Trophoblast cell (in vitro differentiated cells and primary cell): ENCODE data around the gene PTDSS2.

Experiments
- DNase-seq, 2 donors: peaks; one replicate each; pipeline ENCODE4 v3.0.0-alpha.2; 2016
- H2AFZ ChIP-seq: 2 replicates; pipeline ENCODE4 v1.6.1; 2013; ENCODE audit warnings: low read length, moderate library complexity, mild to moderate bottlenecking; ENCODE audit not compliant: insufficient read depth, poor library complexity
- H2AK5ac ChIP-seq: 2 replicates; pipeline ENCODE4 v1.6.1; 2013; ENCODE audit warnings: mild to moderate bottlenecking, low read length
- H2BK120ac ChIP-seq: 2 replicates; pipeline ENCODE4 v1.6.1; 2013; ENCODE audit warnings: low read length, mild to moderate bottlenecking, moderate library complexity; ENCODE audit not compliant: insufficient read depth, poor library complexity
- H2BK12ac ChIP-seq: 2 replicates; pipeline ENCODE4 v1.6.1; 2013; ENCODE audit warnings: mild to moderate bottlenecking, low read length, moderate library complexity
- H2BK5ac ChIP-seq: 2 replicates; pipeline ENCODE4 v1.6.1; 2013; ENCODE audit warnings: low read length, low read depth, moderate library complexity, mild to moderate bottlenecking; ENCODE audit not compliant: poor library complexity
- H3K14ac ChIP-seq: 2 replicates; pipeline ENCODE4 v1.6.1; 2013; ENCODE audit warnings: mild to moderate bottlenecking, low read length
- H3K18ac ChIP-seq: 2 replicates; pipeline ENCODE4 v1.6.1; 2013; ENCODE audit warnings: mild to moderate bottlenecking, low read length
- H3K23ac ChIP-seq: 2 replicates; pipeline ENCODE4 v1.6.1; 2013; ENCODE audit warnings: low read length
- H3K27ac ChIP-seq: 2 replicates; pipeline ENCODE4 v1.5.1; 2013; ENCODE audit warnings: low read depth, mild to moderate bottlenecking, inconsistent platforms, low read length, moderate library complexity
- H3K27me3 ChIP-seq: 2 replicates; pipeline ENCODE4 v1.6.1; 2013; ENCODE audit warnings: inconsistent platforms, mild to moderate bottlenecking, low read length, moderate library complexity; ENCODE audit not compliant: insufficient read depth
- H3K36me3 ChIP-seq, 2 experiments: 1 replicate in 1 of 2; 2 replicates in 1 of 2; pipeline ENCODE4 v1.6.1; 2013; ENCODE audit warnings: low read length in 2 of 2, mild to moderate bottlenecking in 2 of 2, moderate library complexity in 1 of 2; ENCODE audit not compliant: insufficient read depth in 2 of 2, control insufficient read depth in 1 of 2
- H3K4ac ChIP-seq: 2 replicates; pipeline ENCODE4 v1.6.1; 2013; ENCODE audit warnings: low read depth, mild to moderate bottlenecking, low read length, moderate library complexity
- H3K4me1 ChIP-seq, 2 experiments: 1 replicate in 1 of 2; 2 replicates in 1 of 2; pipeline ENCODE4 v1.6.1; 2013; ENCODE audit warnings: low read length in 2 of 2, mild to moderate bottlenecking in 2 of 2, moderate library complexity in 1 of 2; ENCODE audit not compliant: insufficient read depth in 2 of 2, control insufficient read depth in 1 of 2
- H3K4me2 ChIP-seq: 2 replicates; pipeline ENCODE4 v1.6.1; 2013; ENCODE audit warnings: inconsistent platforms, mild to moderate bottlenecking, low read length, moderate library complexity
- H3K4me3 ChIP-seq: 2 replicates; pipeline ENCODE4 v1.5.1; 2013; ENCODE audit warnings: mild to moderate bottlenecking, low read depth, low read length, inconsistent platforms
- H3K79me1 ChIP-seq: one replicate; pipeline ENCODE4 v1.6.1; 2013; ENCODE audit warnings: low read length
- H3K79me2 ChIP-seq: 2 replicates; pipeline ENCODE4 v1.6.1; 2013; ENCODE audit warnings: low read length, mild to moderate bottlenecking; ENCODE audit not compliant: control insufficient read depth, insufficient read depth, poor library complexity
- H3K9ac ChIP-seq: 2 replicates; pipeline ENCODE4 v1.6.1; 2013; ENCODE audit warnings: mild to moderate bottlenecking, low read length
- H3K9me3 ChIP-seq: 2 replicates; pipeline ENCODE4 v1.6.1; 2013; ENCODE audit warnings: low read depth, mild to moderate bottlenecking, control low read depth, inconsistent platforms, low read length; ENCODE audit not compliant: insufficient read depth
- H4K12ac ChIP-seq: 2 replicates; pipeline ENCODE4 v1.6.1; 2013; ENCODE audit warnings: low read depth, mild to moderate bottlenecking, low read length, moderate library complexity
- H4K8ac ChIP-seq: 2 replicates; pipeline ENCODE4 v1.6.1; 2013; ENCODE audit warnings: low read depth, mild to moderate bottlenecking, low read length, moderate library complexity
- H4K91ac ChIP-seq: one replicate; pipeline ENCODE4 v1.6.1; 2013; ENCODE audit warnings: low read depth, mild to moderate bottlenecking, low read length, moderate library complexity
- WGBS: extraction: QIAGEN DNeasy Blood & Tissue Kit; methylation state at CpG from one replicate; pipeline ENCODE4 v1.1.7; 2013; ENCODE audit warnings: missing lambda C conversion rate; ENCODE audit not compliant: insufficient read length, insufficient coverage; ENCODE audit errors: extremely low coverage; 5-methylcytosine and 5-hydroxymethylcytosine counted together

Gene PTDSS2

GRCh38 chr11:437228-437870 lies 12.7 kb upstream of the PTDSS2 start:
- H3K36me3 ChIP-seq = peaks cover 0 to 3% of the 10 kb centered on the region in 2 experiments
- H4K12ac ChIP-seq = no peak overlapping the region
- peaks cover 5% of the 10 kb centered on the region for H3K9me3 ChIP-seq
- H3K18ac ChIP-seq = no peak overlapping the region
- no peak overlapping the region for H3K9ac ChIP-seq
- H3K4me2 ChIP-seq = no peak overlapping the region
- H2BK12ac ChIP-seq = no peak overlapping the region
- no peak overlapping the region for H4K91ac ChIP-seq
- no peak overlapping the region for H3K23ac ChIP-seq
- H3K14ac ChIP-seq = no peak overlapping the region
- no peaks in the 10 kb centered on the region for H3K79me2 ChIP-seq
- peaks cover 2 to 3% of the 10 kb centered on the region in 2 experiments for H3K4me1 ChIP-seq
- no peaks in the 10 kb centered on the region for H3K27me3 ChIP-seq
- no peak overlapping the region for H2AK5ac ChIP-seq
- no peak overlapping the region for H2BK5ac ChIP-seq
- no peak overlapping the region for H4K8ac ChIP-seq
- no peak for DNase-seq
- H3K27ac ChIP-seq = no peak overlapping the region
- H2BK120ac ChIP-seq = no peak overlapping the region
- WGBS = no CpG with 5 or more reads among the region's 17 CpGs
- no peak overlapping the region for H3K4ac ChIP-seq
- H3K4me3 ChIP-seq = no peak overlapping the region
- peaks cover 3% of the 10 kb centered on the region for H3K79me1 ChIP-seq
- no peak overlapping the region for H2AFZ ChIP-seq

- Histone ChIP-seq H4K91ac (no peak overlapping the region), H3K9me3 (peaks cover 5% of the 10 kb centered on the region), H3K23ac (no peak overlapping the region), H3K36me3 (no peaks in the 10 kb centered on the region), H2AFZ (no peak overlapping the region), H3K18ac (no peak overlapping the region), H4K12ac (no peak overlapping the region), H3K27me3 (no peaks in the 10 kb centered on the region), H2AK5ac (no peak overlapping the region), H3K4me3 (no peak overlapping the region), H3K79me2 (no peaks in the 10 kb centered on the region), H2BK120ac (no peak overlapping the region), H3K27ac (no peak overlapping the region), H2BK5ac (no peak overlapping the region), H3K4ac (no peak overlapping the region), H3K9ac (no peak overlapping the region), H3K79me1 (peaks cover 3% of the 10 kb centered on the region), H2BK12ac (no peak overlapping the region), H3K4me1 (peaks cover 2 to 3% of the 10 kb centered on the region in 2 experiments), H4K8ac (no peak overlapping the region), H3K14ac (no peak overlapping the region), H3K4me2 (no peak overlapping the region)
- DNase-seq = no peak
- no CpG with 5 or more reads among the region's 21 CpGs for WGBS
Measured at GRCh38 chr11:438101-438844, 11.8 kb upstream of the PTDSS2 start.

DNA sequence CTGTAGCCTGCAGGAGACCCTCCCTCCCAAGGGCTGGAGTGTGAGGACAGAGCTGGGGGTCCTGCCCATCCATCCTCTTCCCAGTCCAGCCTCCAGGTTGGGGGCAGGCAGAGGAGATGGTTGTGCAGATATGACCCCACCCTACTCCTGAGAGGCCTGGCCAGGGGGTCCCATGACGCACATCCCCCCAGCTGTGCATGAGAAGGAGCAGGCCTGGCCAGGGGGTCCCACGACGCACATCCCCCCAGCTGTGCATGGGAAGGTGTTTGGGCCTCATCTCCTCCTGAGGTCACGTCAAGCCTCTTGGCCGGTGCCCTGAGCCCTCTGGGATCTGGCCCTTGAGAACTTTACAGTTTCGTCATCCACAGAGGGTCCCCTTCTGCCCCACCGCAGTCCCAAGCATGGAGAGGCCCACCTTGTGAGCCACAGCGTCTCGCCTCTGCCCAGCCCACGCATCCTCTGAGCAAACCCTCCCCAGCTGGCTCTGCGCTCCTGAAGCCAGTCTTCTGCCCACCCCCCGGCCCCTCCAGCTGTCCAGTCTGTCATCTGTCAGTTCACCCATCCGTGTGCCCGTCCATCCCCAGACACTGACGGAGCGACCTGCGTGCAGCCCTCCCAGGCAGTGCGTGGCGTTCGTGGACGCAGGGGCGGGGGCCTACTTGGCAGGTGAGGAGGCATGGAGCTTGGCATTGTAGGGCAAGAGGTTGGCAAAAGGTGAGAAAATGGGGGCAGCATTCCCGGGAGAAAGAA lies 10.6 kb upstream of the PTDSS2 start:
- Histone ChIP-seq H3K4me3 (no peak overlapping the region), H2BK120ac (no peak overlapping the region), H3K79me1 (peaks cover 3% of the 10 kb centered on the region), H3K14ac (no peak overlapping the region), H2BK5ac (no peak overlapping the region), H3K4ac (no peak overlapping the region), H4K12ac (no peak overlapping the region), H4K91ac (no peak overlapping the region), H2BK12ac (no peak overlapping the region), H3K18ac (no peak overlapping the region), H3K27ac (no peak overlapping the region), H3K9ac (no peak overlapping the region), H2AFZ (no peak overlapping the region), H3K27me3 (no peaks in the 10 kb centered on the region), H3K4me1 (peaks cover 3 to 4% of the 10 kb centered on the region in 2 experiments), H4K8ac (no peak overlapping the region), H2AK5ac (no peak overlapping the region), H3K9me3 (peaks cover 5% of the 10 kb centered on the region), H3K36me3 (no peaks in the 10 kb centered on the region), H3K4me2 (no peak overlapping the region), H3K23ac (no peak overlapping the region), H3K79me2 (no peaks in the 10 kb centered on the region)
- no CpG with 5 or more reads among the region's 23 CpGs for WGBS
- DNase-seq = no peak

- Histone ChIP-seq H4K8ac (no peak overlapping the region), H3K36me3 (no peaks in the 10 kb centered on the region), H4K12ac (no peak overlapping the region), H3K23ac (no peak overlapping the region), H2BK12ac (no peak overlapping the region), H3K9ac (no peak overlapping the region), H3K4me1 (peaks cover 3 to 5% of the 10 kb centered on the region in 2 experiments), H2BK120ac (no peak overlapping the region), H4K91ac (no peak overlapping the region), H3K27ac (no peak overlapping the region), H3K9me3 (peaks cover 5% of the 10 kb centered on the region), H3K14ac (no peak overlapping the region), H3K4me3 (no peak overlapping the region), H3K27me3 (no peaks in the 10 kb centered on the region), H2AFZ (no peak overlapping the region), H3K79me1 (peaks cover 3% of the 10 kb centered on the region), H3K4ac (no peak overlapping the region), H3K4me2 (no peak overlapping the region), H3K79me2 (no peaks in the 10 kb centered on the region), H2BK5ac (no peak overlapping the region), H3K18ac (no peak overlapping the region), H2AK5ac (no peak overlapping the region)
- no CpG with 5 or more reads among the region's 27 CpGs for WGBS
- peak in 1 of 2 donors; percentile 34 for DNase-seq
Measured at GRCh38 chr11:440065-441042, 9.7 kb upstream of the PTDSS2 start.
